Mucosa of gallbladder (tissue), 1 donor: ENCODE results near the gene P2RX3. TPM values are rescaled to one million over a fixed set of nuclear protein-coding genes. Genes with fewer than 3 reads are reported as not detected.
A peak's percentile ranks its signal among the peaks of the same experiment; 100 is the strongest.

Source experiments
- DNase-seq: peaks from one replicate; pipeline ENCODE4 v3.0.0-alpha.2; 2020; ENCODE audit warnings: low spot score
- total RNA-seq: library from RNA; stranded (reverse); gene quantifications from one replicate; pipeline ENCODE4 v1.2.1, GENCODE V29; 2021
- donor health status: DM: no; HTN: no; CAD: no.

Gene P2RX3
- total RNA-seq, 1 donor from 2014 or later = 0.40 TPM

- DNase-seq = no peak
Measured at GRCh38 chr11:57310091-57310490, 28.1 kb upstream of the P2RX3 start.

- peak; percentile 82 for DNase-seq
Measured at GRCh38 chr11:57310630-57311086, 27.5 kb upstream of the P2RX3 start.

- peak; percentile 93 for DNase-seq
Measured at GRCh38 chr11:57311109-57311936, 26.8 kb upstream of the P2RX3 start.

GRCh38 chr11:57312511-57313021, 25.6 kb upstream of the P2RX3 start:
- no peak for DNase-seq

- DNase-seq = peak; percentile 47
Measured at GRCh38 chr11:57313071-57313787, 24.9 kb upstream of the P2RX3 start.

- DNase-seq = no peak
Measured at GRCh38 chr11:57313788-57314135, 24.4 kb upstream of the P2RX3 start.

GRCh38 chr11:57314221-57314973, 23.8 kb upstream of the P2RX3 start:
- DNase-seq = no peak

- peak; percentile 53 for DNase-seq
Measured at GRCh38 chr11:57315491-57315890, 22.7 kb upstream of the P2RX3 start.

- no peak for DNase-seq
Measured at GRCh38 chr11:57316017-57316416, 22.1 kb upstream of the P2RX3 start.

- DNase-seq = no peak
Measured at GRCh38 chr11:57318178-57318577, 20.0 kb upstream of the P2RX3 start.

- no peak for DNase-seq
Measured at GRCh38 chr11:57320067-57320718, 18.0 kb upstream of the P2RX3 start.

GRCh38 chr11:57320719-57321387, 17.3 kb upstream of the P2RX3 start:
- no peak for DNase-seq

GRCh38 chr11:57321388-57322255, 16.5 kb upstream of the P2RX3 start:
- DNase-seq = no peak

- peak; percentile 92 for DNase-seq
Measured at GRCh38 chr11:57322256-57323166, 15.6 kb upstream of the P2RX3 start.

- no peak for DNase-seq
Measured at GRCh38 chr11:57323167-57323854, 14.8 kb upstream of the P2RX3 start.

- DNase-seq = no peak
Measured at GRCh38 chr11:57323855-57324153, 14.3 kb upstream of the P2RX3 start.

- DNase-seq = no peak
Measured at GRCh38 chr11:57324154-57324885, 13.8 kb upstream of the P2RX3 start.
